HEK293 (cell line): ENCODE results near the gene HOXB4.

ENCODE experiments used
- CTCF ChIP-seq: fragments of 450-650 bp; formaldehyde crosslinking; IDR thresholded peaks from 2 replicates; pipeline ENCODE4 v1.5.1; 2016; ENCODE audit warnings: missing biosample characterization, missing genetic modification characterization
- ZNF623 ChIP-seq: fragments of 450-650 bp; formaldehyde crosslinking; IDR thresholded peaks from 2 replicates; pipeline ENCODE4 v1.5.1; 2016; ENCODE audit warnings: missing biosample characterization, missing genetic modification characterization
- ZXDB ChIP-seq: fragments of 450-650 bp; formaldehyde crosslinking; IDR thresholded peaks from 2 replicates; pipeline ENCODE4 v1.5.1; 2016; ENCODE audit warnings: missing biosample characterization, missing genetic modification characterization

GRCh38 chr17:48609759-48610281 is 31.7 kb upstream of the HOXB4 start:
- TF ChIP-seq ZXDB (tag by site-specific recombination) (no peak), ZNF623 (tag by site-specific recombination) (no peak), CTCF (no peak)
